ENCODE data around the gene DDIT3. TPM values are rescaled to one million over a fixed set of nuclear protein-coding genes. Genes with fewer than 3 reads are reported as not detected.

The DDIT3 gene
- total and polyA plus RNA-seq, 2 of the 8 experiments (the other 6 are each of a cell fraction or from before 2014, with no cell fraction given) = 4.9 to 5.7 TPM

GRCh38 chr12:57497223-57498131 lies 22.8 kb downstream of the DDIT3 start (continued):
- TF ChIP-seq KDM4A (IDR thresholded peaks at IDR 0.05; ENCODE audit: low read depth, low read length, severe bottlenecking) = no peak
- TF ChIP-seq JUN (IDR thresholded peaks at IDR 0.05; ENCODE audit: low read depth, low read length) = no peak
- TF ChIP-seq CHD2 (IDR thresholded peaks at IDR 0.05; ENCODE audit: low read length) = no peak
- no peak for TF ChIP-seq SP2 (IDR thresholded peaks at IDR 0.05; ENCODE audit: low read length)
- no peak for TF ChIP-seq JUND (IDR thresholded peaks at IDR 0.05; ENCODE audit: low read length)

Measured in H1 (cell line).